ENCODE results near the gene BEX4. TPM values are rescaled to one million over a fixed set of nuclear protein-coding genes. Genes with fewer than 3 reads are reported as not detected.

The BEX4 gene
- total and polyA plus RNA-seq, 8 donors, result 28.8 to 102 (median 90.0) TPM

GRCh38 chrX:103201041-103201440 lies 13.9 kb upstream of the BEX4 start:
- DNase-seq (no peak), ATAC-seq (no peak)
- no peaks in the 10 kb centered on the region for H3K4me1 ChIP-seq
- intact Hi-C loops (cut with DNase I), result no loop called here
- H3K27ac ChIP-seq, result no peak overlapping the region
- no peaks in the 10 kb centered on the region for H3K9me3 ChIP-seq
- no peak overlapping the region for H3K4me3 ChIP-seq
- no peaks in the 10 kb centered on the region for H3K36me3 ChIP-seq
- H3K27me3 ChIP-seq, result peaks cover 0 to 3% of the 10 kb centered on the region in 2 donors
- TF ChIP-seq CTCF (IDR thresholded peaks at IDR 0.05), result no peak

GRCh38 chrX:103210056-103210455 lies 4.9 kb upstream of the BEX4 start:
- DNase-seq (no peak), ATAC-seq (no peak)
- Histone ChIP-seq H3K27ac (no peak overlapping the region), H3K36me3 (no peaks in the 10 kb centered on the region), H3K4me1 (no peaks in the 10 kb centered on the region), H3K27me3 (no peaks in the 10 kb centered on the region), H3K4me3 (no peak overlapping the region), H3K9me3 (no peaks in the 10 kb centered on the region)
- TF ChIP-seq CTCF (IDR thresholded peaks at IDR 0.05), result no peak
- intact Hi-C loops (cut with DNase I), result no loop called here

GRCh38 chrX:103211012-103211715 lies 3.7 kb upstream of the BEX4 start:
- Histone ChIP-seq H3K27me3 (no peaks in the 10 kb centered on the region), H3K4me1 (no peaks in the 10 kb centered on the region), H3K36me3 (no peaks in the 10 kb centered on the region), H3K4me3 (no peak overlapping the region), H3K27ac (no peak overlapping the region), H3K9me3 (no peaks in the 10 kb centered on the region)
- peak in 2 of 4 donors; percentile 32 to 60 for DNase-seq
- peak; percentile 27 for ATAC-seq
- peak in 1 of 2 donors; percentile 37 for TF ChIP-seq CTCF (IDR thresholded peaks at IDR 0.05)
- intact Hi-C loops (cut with DNase I), result no loop called here

GRCh38 chrX:103212749-103213457 lies 2.0 kb upstream of the BEX4 start:
- no peaks in the 10 kb centered on the region for H3K4me1 ChIP-seq
- ATAC-seq (no peak), DNase-seq (no peak)
- H3K27me3 ChIP-seq, result no peaks in the 10 kb centered on the region
- no peak for TF ChIP-seq CTCF (IDR thresholded peaks at IDR 0.05)
- H3K27ac ChIP-seq, result no peak overlapping the region
- H3K4me3 ChIP-seq, result no peak overlapping the region
- intact Hi-C loops (cut with DNase I), result no loop called here
- no peaks in the 10 kb centered on the region for H3K36me3 ChIP-seq
- no peaks in the 10 kb centered on the region for H3K9me3 ChIP-seq

- Histone ChIP-seq H3K27me3 (no peaks in the 10 kb centered on the region), H3K36me3 (no peaks in the 10 kb centered on the region), H3K9me3 (no peaks in the 10 kb centered on the region), H3K4me1 (no peaks in the 10 kb centered on the region), H3K27ac (peak overlapping the region; percentile 53 to 83), H3K4me3 (peak overlapping the region; percentile 58)
- intact Hi-C loops (cut with DNase I), result no loop called here
- DNase-seq, result peak; percentile 20 to 83 (median 34)
- no peak for TF ChIP-seq CTCF (IDR thresholded peaks at IDR 0.05)
- ATAC-seq, result peak; percentile 60
Measured at GRCh38 chrX:103215425-103215991, 600 bp downstream of the BEX4 start.
